Measurements from ENCODE around the gene ITGA6.

The ITGA6 gene

DNA sequence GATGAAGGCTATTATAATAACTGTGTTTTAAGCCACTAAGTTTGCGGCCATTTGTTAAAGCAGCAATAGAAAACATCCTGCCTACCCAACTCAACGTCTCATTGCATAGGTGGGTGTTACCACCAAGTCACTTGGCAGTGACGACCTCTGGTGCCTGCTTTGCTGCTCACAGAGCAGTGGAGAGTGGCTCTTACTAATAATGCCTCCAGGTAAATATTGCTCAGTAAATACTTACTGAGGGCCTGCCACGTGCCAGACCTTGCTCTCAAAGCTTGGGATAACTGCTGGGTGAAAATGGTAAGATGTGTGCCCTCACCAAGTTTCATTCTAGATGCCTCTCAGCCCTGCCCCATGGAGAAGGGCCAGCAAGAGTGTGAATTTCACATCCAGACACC lies 27.7 kb downstream of the ITGA6 start (continued):
- TF ChIP-seq, protein P1, sequence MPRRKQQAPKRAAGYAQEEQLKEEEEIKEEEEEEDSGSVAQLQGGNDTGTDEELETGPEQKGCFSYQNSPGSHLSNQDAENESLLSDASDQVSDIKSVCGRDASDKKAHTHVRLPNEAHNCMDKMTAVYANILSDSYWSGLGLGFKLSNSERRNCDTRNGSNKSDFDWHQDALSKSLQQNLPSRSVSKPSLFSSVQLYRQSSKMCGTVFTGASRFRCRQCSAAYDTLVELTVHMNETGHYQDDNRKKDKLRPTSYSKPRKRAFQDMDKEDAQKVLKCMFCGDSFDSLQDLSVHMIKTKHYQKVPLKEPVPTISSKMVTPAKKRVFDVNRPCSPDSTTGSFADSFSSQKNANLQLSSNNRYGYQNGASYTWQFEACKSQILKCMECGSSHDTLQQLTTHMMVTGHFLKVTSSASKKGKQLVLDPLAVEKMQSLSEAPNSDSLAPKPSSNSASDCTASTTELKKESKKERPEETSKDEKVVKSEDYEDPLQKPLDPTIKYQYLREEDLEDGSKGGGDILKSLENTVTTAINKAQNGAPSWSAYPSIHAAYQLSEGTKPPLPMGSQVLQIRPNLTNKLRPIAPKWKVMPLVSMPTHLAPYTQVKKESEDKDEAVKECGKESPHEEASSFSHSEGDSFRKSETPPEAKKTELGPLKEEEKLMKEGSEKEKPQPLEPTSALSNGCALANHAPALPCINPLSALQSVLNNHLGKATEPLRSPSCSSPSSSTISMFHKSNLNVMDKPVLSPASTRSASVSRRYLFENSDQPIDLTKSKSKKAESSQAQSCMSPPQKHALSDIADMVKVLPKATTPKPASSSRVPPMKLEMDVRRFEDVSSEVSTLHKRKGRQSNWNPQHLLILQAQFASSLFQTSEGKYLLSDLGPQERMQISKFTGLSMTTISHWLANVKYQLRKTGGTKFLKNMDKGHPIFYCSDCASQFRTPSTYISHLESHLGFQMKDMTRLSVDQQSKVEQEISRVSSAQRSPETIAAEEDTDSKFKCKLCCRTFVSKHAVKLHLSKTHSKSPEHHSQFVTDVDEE (CRISPR knock-in tag; IDR thresholded peaks at IDR 0.05) = no peak
- TF ChIP-seq GLIS3 (CRISPR knock-in tag; IDR thresholded peaks at IDR 0.05) = no peak
- TF ChIP-seq SNAI2 (CRISPR knock-in tag; IDR thresholded peaks at IDR 0.05) = no peak
- TF ChIP-seq, protein P2, sequence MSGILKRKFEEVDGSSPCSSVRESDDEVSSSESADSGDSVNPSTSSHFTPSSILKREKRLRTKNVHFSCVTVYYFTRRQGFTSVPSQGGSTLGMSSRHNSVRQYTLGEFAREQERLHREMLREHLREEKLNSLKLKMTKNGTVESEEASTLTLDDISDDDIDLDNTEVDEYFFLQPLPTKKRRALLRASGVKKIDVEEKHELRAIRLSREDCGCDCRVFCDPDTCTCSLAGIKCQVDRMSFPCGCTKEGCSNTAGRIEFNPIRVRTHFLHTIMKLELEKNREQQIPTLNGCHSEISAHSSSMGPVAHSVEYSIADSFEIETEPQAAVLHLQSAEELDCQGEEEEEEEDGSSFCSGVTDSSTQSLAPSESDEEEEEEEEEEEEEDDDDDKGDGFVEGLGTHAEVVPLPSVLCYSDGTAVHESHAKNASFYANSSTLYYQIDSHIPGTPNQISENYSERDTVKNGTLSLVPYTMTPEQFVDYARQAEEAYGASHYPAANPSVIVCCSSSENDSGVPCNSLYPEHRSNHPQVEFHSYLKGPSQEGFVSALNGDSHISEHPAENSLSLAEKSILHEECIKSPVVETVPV (CRISPR knock-in tag; IDR thresholded peaks at IDR 0.05) = no peak

DNA sequence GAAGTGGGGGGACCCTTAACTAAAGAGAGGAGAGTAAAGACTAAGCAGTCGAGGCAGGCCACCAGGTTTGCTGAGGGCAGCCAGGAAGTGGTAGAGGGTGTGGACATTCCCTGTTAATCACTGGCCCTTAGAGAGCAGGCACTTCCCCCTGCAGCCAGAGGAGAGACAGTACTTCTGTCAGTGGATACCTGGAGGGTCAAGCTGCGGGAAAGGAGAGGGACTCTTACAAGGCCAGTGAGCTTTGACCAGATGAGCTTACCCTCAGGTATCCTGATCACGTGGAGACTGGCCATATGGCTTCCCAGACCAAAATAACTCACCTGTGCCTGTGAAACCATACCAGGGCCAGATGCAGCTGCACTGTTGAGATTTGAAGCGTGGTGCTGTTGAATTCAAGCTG lies 28.6 kb downstream of the ITGA6 start:
- TF ChIP-seq GLIS3 (CRISPR knock-in tag; IDR thresholded peaks at IDR 0.05) (no peak), CSDC2 (CRISPR knock-in tag; IDR thresholded peaks at IDR 0.05) (no peak)
- 0 out of 3 replicates have a peak, but pooled peaks have one; percentile 34 for ATAC-seq

DNA sequence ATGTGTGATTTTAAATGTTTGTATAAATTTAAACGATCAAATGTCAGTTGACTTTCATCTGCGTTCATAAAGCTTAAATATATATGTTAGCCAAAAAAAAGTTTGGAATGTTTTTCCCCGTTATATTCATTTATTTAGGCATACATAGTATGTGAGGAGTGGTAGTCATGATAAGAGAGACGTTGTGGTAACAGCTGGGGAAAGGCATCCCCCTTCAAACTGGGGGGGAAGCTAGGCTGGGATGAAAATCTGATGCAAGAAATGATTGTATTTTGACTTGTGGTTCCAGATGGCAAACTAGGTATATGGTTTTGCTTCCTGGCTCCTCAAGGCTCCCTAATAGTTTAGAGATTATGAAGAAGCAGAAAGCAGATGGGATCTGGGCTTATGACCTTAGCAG lies 30.1 kb downstream of the ITGA6 start:
- ATAC-seq = no peak
- TF ChIP-seq, protein P1 (CRISPR knock-in tag; IDR thresholded peaks at IDR 0.05) = no peak
- TF ChIP-seq, protein P3, sequence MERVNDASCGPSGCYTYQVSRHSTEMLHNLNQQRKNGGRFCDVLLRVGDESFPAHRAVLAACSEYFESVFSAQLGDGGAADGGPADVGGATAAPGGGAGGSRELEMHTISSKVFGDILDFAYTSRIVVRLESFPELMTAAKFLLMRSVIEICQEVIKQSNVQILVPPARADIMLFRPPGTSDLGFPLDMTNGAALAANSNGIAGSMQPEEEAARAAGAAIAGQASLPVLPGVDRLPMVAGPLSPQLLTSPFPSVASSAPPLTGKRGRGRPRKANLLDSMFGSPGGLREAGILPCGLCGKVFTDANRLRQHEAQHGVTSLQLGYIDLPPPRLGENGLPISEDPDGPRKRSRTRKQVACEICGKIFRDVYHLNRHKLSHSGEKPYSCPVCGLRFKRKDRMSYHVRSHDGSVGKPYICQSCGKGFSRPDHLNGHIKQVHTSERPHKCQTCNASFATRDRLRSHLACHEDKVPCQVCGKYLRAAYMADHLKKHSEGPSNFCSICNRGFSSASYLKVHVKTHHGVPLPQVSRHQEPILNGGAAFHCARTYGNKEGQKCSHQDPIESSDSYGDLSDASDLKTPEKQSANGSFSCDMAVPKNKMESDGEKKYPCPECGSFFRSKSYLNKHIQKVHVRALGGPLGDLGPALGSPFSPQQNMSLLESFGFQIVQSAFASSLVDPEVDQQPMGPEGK (CRISPR knock-in tag; IDR thresholded peaks at IDR 0.05; ENCODE audit: borderline replicate concordance) = no peak
- TF ChIP-seq, protein P4, sequence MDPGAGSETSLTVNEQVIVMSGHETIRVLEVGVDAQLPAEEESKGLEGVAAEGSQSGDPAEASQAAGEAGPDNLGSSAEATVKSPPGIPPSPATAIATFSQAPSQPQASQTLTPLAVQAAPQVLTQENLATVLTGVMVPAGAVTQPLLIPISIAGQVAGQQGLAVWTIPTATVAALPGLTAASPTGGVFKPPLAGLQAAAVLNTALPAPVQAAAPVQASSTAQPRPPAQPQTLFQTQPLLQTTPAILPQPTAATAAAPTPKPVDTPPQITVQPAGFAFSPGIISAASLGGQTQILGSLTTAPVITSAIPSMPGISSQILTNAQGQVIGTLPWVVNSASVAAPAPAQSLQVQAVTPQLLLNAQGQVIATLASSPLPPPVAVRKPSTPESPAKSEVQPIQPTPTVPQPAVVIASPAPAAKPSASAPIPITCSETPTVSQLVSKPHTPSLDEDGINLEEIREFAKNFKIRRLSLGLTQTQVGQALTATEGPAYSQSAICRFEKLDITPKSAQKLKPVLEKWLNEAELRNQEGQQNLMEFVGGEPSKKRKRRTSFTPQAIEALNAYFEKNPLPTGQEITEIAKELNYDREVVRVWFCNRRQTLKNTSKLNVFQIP (CRISPR knock-in tag; IDR thresholded peaks at IDR 0.05; ENCODE audit: borderline replicate concordance, low read depth) = no peak

DNA sequence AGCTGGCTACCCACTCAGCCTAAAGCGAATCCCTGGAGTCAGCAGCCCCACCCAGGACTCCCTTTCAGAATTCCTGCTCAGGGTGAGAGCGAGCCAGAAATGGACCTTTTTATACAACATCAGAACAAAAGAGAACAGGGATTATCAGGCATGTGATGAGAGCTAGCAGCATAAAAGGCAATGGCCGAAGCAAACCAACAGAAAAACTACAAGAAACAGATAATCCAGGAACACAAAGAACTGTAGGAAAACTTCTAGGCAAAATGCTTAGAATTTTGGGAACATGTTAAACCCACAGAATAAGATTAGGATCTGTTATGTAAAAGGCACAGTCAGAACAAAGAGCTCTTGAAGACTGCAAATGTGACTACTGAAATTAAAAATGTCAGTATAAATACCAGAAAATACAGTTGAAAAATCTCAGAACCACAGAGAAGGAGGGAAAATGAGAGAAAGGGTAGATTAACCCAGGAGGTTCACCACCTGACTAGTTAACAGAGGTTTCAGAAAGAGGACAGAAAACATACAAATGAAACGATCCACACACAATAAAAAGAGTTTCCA lies 31.3 kb downstream of the ITGA6 start:
- TF ChIP-seq TCF4 (CRISPR knock-in tag; IDR thresholded peaks at IDR 0.05; ENCODE audit: borderline replicate concordance) (no peak), PPARA (CRISPR knock-in tag; IDR thresholded peaks at IDR 0.05; ENCODE audit: borderline replicate concordance) (no peak), ISL1 (CRISPR knock-in tag; IDR thresholded peaks at IDR 0.05) (no peak), ZFP30 (CRISPR knock-in tag; IDR thresholded peaks at IDR 0.05) (no peak), ZNF565 (CRISPR knock-in tag; conservative IDR thresholded peaks at IDR 0.05; ENCODE audit: low read depth) (no peak), RARB (CRISPR knock-in tag; IDR thresholded peaks at IDR 0.05) (no peak), SNAI2 (CRISPR knock-in tag; IDR thresholded peaks at IDR 0.05) (no peak), ARNTL (CRISPR knock-in tag; IDR thresholded peaks at IDR 0.05; ENCODE audit: borderline replicate concordance, low read depth) (no peak), ZNF8 (CRISPR knock-in tag; IDR thresholded peaks at IDR 0.05) (no peak), CSDC2 (CRISPR knock-in tag; IDR thresholded peaks at IDR 0.05) (no peak), TOX (CRISPR knock-in tag; IDR thresholded peaks at IDR 0.05; ENCODE audit: borderline replicate concordance) (no peak), ZC3H10 (CRISPR knock-in tag; IDR thresholded peaks at IDR 0.05) (no peak), BACH2 (CRISPR knock-in tag; IDR thresholded peaks at IDR 0.05; ENCODE audit: borderline replicate concordance) (no peak)
- TF ChIP-seq, protein P3 (CRISPR knock-in tag; IDR thresholded peaks at IDR 0.05; ENCODE audit: borderline replicate concordance) = no peak
- TF ChIP-seq, protein P4 (CRISPR knock-in tag; IDR thresholded peaks at IDR 0.05; ENCODE audit: borderline replicate concordance, low read depth) = no peak

More for the DNA sequence above, 31.3 kb downstream of the ITGA6 start:
- no peak; the same call in 2 of the 3 replicates for ATAC-seq
